A549 (cell line): ENCODE results near the gene MFAP4. TPM values are rescaled to one million over a fixed set of nuclear protein-coding genes. Genes with fewer than 3 reads are reported as not detected.

Experiments
- ATAC-seq, 2 experiments: fragments of 200-7000 bp in 1 of 2; fragments of >200 bp in 1 of 2; cut with Nextera tagmentation in 1 of 2; cut with Tn5 transposase in 1 of 2; 3 replicates each; pipeline versions ENCODE4 v1.8.0 to v1.9.1; 2018 to 2020; ENCODE audit warnings: mild to moderate bottlenecking in 1 of 2, moderate library complexity in 1 of 2
- CTCF ChIA-PET: fragments of 300-600 bp; sonication (Branson Sonifier 250); formaldehyde crosslinking; extraction: SDS; loops from one replicate; lab custom pipeline; 2021; ENCODE audit warnings: antibody characterized with exemption, inconsistent platforms; lab: Yijun Ruan, JAX
- POLR2A ChIA-PET: fragments of 350-600 bp; formaldehyde crosslinking; extraction: SDS; loops from one replicate; lab custom pipeline; 2021; ENCODE audit warnings: antibody characterized with exemption, inconsistent platforms; lab: Yijun Ruan, JAX
- DNase-seq, 2 experiments: peaks; one replicate each; pipeline versions ENCODE4 v3.0.0 to v3.0.0-alpha.2; 2011 to 2016; ENCODE audit warnings: low read depth in 1 of 2, low spot score in 1 of 2
- FAIRE-seq: peaks from 2 replicates; lab custom pipeline; 2011; peaks lifted over from hg19 to GRCh38; lab: Jason Lieb, UNC
- H3K27ac ChIP-seq, 2 experiments: fragments of >200 bp; sonication (Bioruptor Twin); formaldehyde crosslinking; 3 replicates each; pipeline ENCODE4 v1.5.1; 2016 to 2017
- H3K4me1 ChIP-seq: fragments of >200 bp; sonication (Bioruptor Twin); formaldehyde crosslinking; 3 replicates; pipeline ENCODE4 v1.6.1; 2016
- H3K4me2 ChIP-seq: fragments of >200 bp; sonication (Bioruptor Twin); formaldehyde crosslinking; 3 replicates; pipeline ENCODE4 v1.6.1; 2016
- H3K4me3 ChIP-seq: fragments of >200 bp; sonication (Bioruptor Twin); formaldehyde crosslinking; 3 replicates; pipeline ENCODE4 v1.5.1; 2016
- H3K9me3 ChIP-seq: fragments of >200 bp; sonication (Bioruptor Twin); formaldehyde crosslinking; 3 replicates; pipeline ENCODE4 v1.6.1; 2016
- ATOH8 ChIP-seq: fragments of 250-450 bp; sonication (Bioruptor Pico); IDR thresholded peaks from 2 replicates; pipeline ENCODE4 v1.5.0; 2020; ENCODE audit warnings: low read depth, mild to moderate bottlenecking, moderate library complexity
- BCL3 ChIP-seq: fragments of >200 bp; sonication (Bioruptor Twin); formaldehyde crosslinking; IDR thresholded peaks from 3 replicates; pipeline ENCODE4 v1.6.1; 2016
- CBX8 ChIP-seq: fragments of 200-600 bp; sonication (generic); IDR thresholded peaks from 2 replicates; pipeline ENCODE4 v1.6.1; 2016
- CEBPB ChIP-seq, 2 experiments: fragments of >200 bp in 1 of 2; sonication (Bioruptor Twin) in 1 of 2; formaldehyde crosslinking in 1 of 2; IDR thresholded peaks; 2 replicates each; pipeline ENCODE4 v1.6.1; 2012 to 2016
- CHD2 ChIP-seq: fragments of 150-350 bp; IDR thresholded peaks from 2 replicates; pipeline ENCODE4 v1.6.1; 2014; ENCODE audit warnings: low read length; ENCODE audit not compliant: partially characterized antibody
- CHD4 ChIP-seq: fragments of 200-600 bp; sonication (generic); IDR thresholded peaks from 2 replicates; pipeline ENCODE4 v1.6.1; 2016; ENCODE audit warnings: antibody characterized with exemption, mild to moderate bottlenecking, borderline replicate concordance
- E2F6 ChIP-seq: IDR thresholded peaks from 2 replicates; pipeline ENCODE4 v1.6.1; 2012; ENCODE audit warnings: low read depth, borderline replicate concordance
- ELK1 ChIP-seq: fragments of 150-350 bp; IDR thresholded peaks from 2 replicates; pipeline ENCODE4 v1.6.1; 2014; ENCODE audit warnings: low read depth, mild to moderate bottlenecking, low read length
- EP300 ChIP-seq, 2 experiments: fragments of >200 bp; sonication (Bioruptor Twin); formaldehyde crosslinking; IDR thresholded peaks; 2 replicates in 1 of 2; 3 replicates in 1 of 2; pipeline ENCODE4 v1.6.1; 2016 to 2017
- ESRRA ChIP-seq: fragments of 150-350 bp; IDR thresholded peaks from 2 replicates; pipeline ENCODE4 v1.6.1; 2014; ENCODE audit warnings: mild to moderate bottlenecking, low read length, borderline replicate concordance
- FOXS1 ChIP-seq: fragments of 250-450 bp; sonication (Bioruptor Pico); IDR thresholded peaks from 2 replicates; pipeline ENCODE4 v1.5.0; 2020; ENCODE audit warnings: mild to moderate bottlenecking, moderate library complexity
- GATA3 ChIP-seq: IDR thresholded peaks from 2 replicates; pipeline ENCODE4 v1.6.1; 2012; ENCODE audit warnings: borderline replicate concordance
- HDAC2 ChIP-seq: fragments of 200-600 bp; sonication (generic); IDR thresholded peaks from 2 replicates; pipeline ENCODE4 v1.6.1; 2016
- HOXB5 ChIP-seq: fragments of 250-450 bp; sonication (Bioruptor Pico); IDR thresholded peaks from 2 replicates; pipeline ENCODE4 v1.5.0; 2020; ENCODE audit warnings: mild to moderate bottlenecking, moderate library complexity
- KDM5A ChIP-seq: fragments of 200-600 bp; sonication (generic); IDR thresholded peaks from 2 replicates; pipeline ENCODE4 v1.6.1; 2016; ENCODE audit warnings: antibody characterized with exemption, mild to moderate bottlenecking
- MAFK ChIP-seq: fragments of 450-650 bp; IDR thresholded peaks from 2 replicates; pipeline ENCODE4 v1.6.1; 2014; ENCODE audit not compliant: partially characterized antibody
- MAX ChIP-seq: IDR thresholded peaks from 2 replicates; pipeline ENCODE4 v1.6.1; 2012
- NR3C1 ChIP-seq: fragments of >200 bp; sonication (Bioruptor Twin); formaldehyde crosslinking; IDR thresholded peaks from 3 replicates; pipeline ENCODE4 v1.6.1; 2017
- POLR2AphosphoS2 ChIP-seq: conservative IDR thresholded peaks from 2 replicates; pipeline ENCODE4 v1.6.1; 2012; ENCODE audit warnings: low read length, improper control_type of control experiment, inconsistent platforms
- RCOR1 ChIP-seq: fragments of 150-350 bp; IDR thresholded peaks from 2 replicates; pipeline ENCODE4 v1.6.1; 2014; ENCODE audit warnings: antibody characterized with exemption, low read length, low read depth
- RFX5 ChIP-seq: fragments of 450-650 bp; IDR thresholded peaks from 2 replicates; pipeline ENCODE4 v1.7.1; 2014; ENCODE audit warnings: antibody characterized with exemption, mild to moderate bottlenecking, moderate library complexity
- RNF2 ChIP-seq: fragments of 200-600 bp; sonication (generic); IDR thresholded peaks from 2 replicates; pipeline ENCODE4 v1.6.1; 2016; ENCODE audit warnings: low read depth, mild to moderate bottlenecking, antibody characterized with exemption, moderate library complexity, borderline replicate concordance
- TFCP2L1 ChIP-seq: fragments of 250-450 bp; sonication (Bioruptor Pico); IDR thresholded peaks from 2 replicates; pipeline ENCODE4 v1.5.0; 2021; ENCODE audit warnings: mild to moderate bottlenecking
- TP53 ChIP-seq: fragments of 250-450 bp; sonication (Bioruptor Pico); IDR thresholded peaks from 2 replicates; pipeline ENCODE4 v1.5.0; 2021; ENCODE audit warnings: mild to moderate bottlenecking, moderate library complexity
- USF2 ChIP-seq: fragments of 450-650 bp; IDR thresholded peaks from 2 replicates; pipeline ENCODE4 v1.6.1; 2014; ENCODE audit warnings: antibody characterized with exemption
- ZC3H11A ChIP-seq: fragments of 450-650 bp; IDR thresholded peaks from 2 replicates; pipeline ENCODE4 v1.6.1; 2014; ENCODE audit warnings: antibody characterized with exemption, mild to moderate bottlenecking
- ZNF302 ChIP-seq: fragments of 250-450 bp; sonication (Bioruptor Pico); IDR thresholded peaks from 2 replicates; pipeline ENCODE4 v1.9.0; 2021; ENCODE audit warnings: inconsistent platforms, mild to moderate bottlenecking, moderate library complexity
- WGBS: methylation state at CpG from one replicate; pipeline ENCODE4 v1.1.6; 2017; ENCODE audit errors: missing lambda C conversion rate; 5-methylcytosine and 5-hydroxymethylcytosine counted together
- polyA plus RNA-seq, 4 experiments: library from polyadenylated mRNA; depleted of rRNA in 3 of 4; stranded (reverse); fragments of >200 nt; fragmentation: RNase III in 1 of 4; extraction: RNeasy Plus Mini Kit Qiagen cat#74134 plus additional on column Dnase treatment in 1 of 4; gene quantifications; 2 replicates in 3 of 4; 3 replicates in 1 of 4; pipeline ENCODE4 v1.2.3, GENCODE V29; 2011 to 2017

Gene MFAP4
- polyA plus RNA-seq, 2 of the 4 experiments (the other 2 are of a cell fraction): 0.13 TPM; not detected in 1

GRCh38 chr17:19392303-19392702 lies 5.3 kb upstream of the MFAP4 start:
- ATAC-seq: no peak
- CTCF ChIA-PET: interaction anchor here (1.4 to 5.7 kb wide), 3 partner anchors 29 to 374 kb away, joined by 4 to 36 read pairs (median 18); partner anchors contain the start of gene B9D1
- no peaks in the 10 kb centered on the region for H3K9me3 ChIP-seq
- H3K27ac ChIP-seq: no peak overlapping the region
- DNase-seq: no peak
- no peak overlapping the region for H3K4me2 ChIP-seq
- FAIRE-seq: no peak
- no peak for TF ChIP-seq GATA3
- POLR2A ChIA-PET: no interaction called here
- H3K4me3 ChIP-seq: no peak overlapping the region
- H3K4me1 ChIP-seq: peaks cover 12% of the 10 kb centered on the region
- 80% methylated on average over 7 of the region's 7 CpGs for WGBS

- no peak for DNase-seq
- Histone ChIP-seq H3K4me2 (no peak overlapping the region), H3K27ac (no peak overlapping the region), H3K4me3 (no peak overlapping the region), H3K9me3 (no peaks in the 10 kb centered on the region), H3K4me1 (peaks cover 21% of the 10 kb centered on the region)
- no peak for ATAC-seq
- ChIA-PET CTCF (interaction anchor here (4.3 to 5.7 kb wide), 2 partner anchors 28 to 56 kb away, joined by 18 to 36 read pairs; partner anchors contain the start of gene B9D1), POLR2A (no interaction called here)
- WGBS: 79% methylated on average over 7 of the region's 7 CpGs
- no peak for TF ChIP-seq ELK1
- TF ChIP-seq RFX5: no peak
- no peak for TF ChIP-seq CHD2
- no peak for TF ChIP-seq ZC3H11A
- no peak for TF ChIP-seq CBX8
- no peak for TF ChIP-seq HOXB5 (CRISPR knock-in tag)
- no peak for TF ChIP-seq BCL3
- TF ChIP-seq E2F6: no peak
- no peak for TF ChIP-seq EP300 (IDR thresholded peaks at IDR 0.05)
- no peak for TF ChIP-seq TFCP2L1 (CRISPR knock-in tag)
- no peak for TF ChIP-seq ZNF302 (CRISPR knock-in tag)
- TF ChIP-seq TP53 (CRISPR knock-in tag): no peak
- TF ChIP-seq RCOR1: no peak
- no peak for FAIRE-seq
These were observed 4.4 kb upstream of the MFAP4 start for GRCh38 chr17:19391432-19391831.

GRCh38 chr17:19390951-19391350 lies 4.0 kb upstream of the MFAP4 start:
- Histone ChIP-seq H3K4me3 (no peak overlapping the region), H3K4me1 (peaks cover 26% of the 10 kb centered on the region)
- DNase-seq: no peak
- no peak for TF ChIP-seq MAFK
- no peak for TF ChIP-seq USF2
- TF ChIP-seq RNF2: no peak
- no peak for TF ChIP-seq MAX
- TF ChIP-seq NR3C1: no peak
- no peak for TF ChIP-seq ATOH8 (CRISPR knock-in tag)
- TF ChIP-seq CHD4: no peak
- no peak for TF ChIP-seq FOXS1 (CRISPR knock-in tag)
- no peak for TF ChIP-seq ESRRA
- TF ChIP-seq GATA3: no peak
- TF ChIP-seq KDM5A: no peak
- TF ChIP-seq HDAC2: no peak
- no peak for TF ChIP-seq EP300 (IDR thresholded peaks at IDR 0.05)
- no peak for TF ChIP-seq CEBPB (IDR thresholded peaks at IDR 0.05)
- TF ChIP-seq RFX5: no peak
- TF ChIP-seq POLR2AphosphoS2: no peak
- TF ChIP-seq, all 56 proteins: peak for 0
- no peak overlapping the region for H3K27ac ChIP-seq
- 93% methylated on average over 2 of the region's 2 CpGs for WGBS
- POLR2A ChIA-PET: no interaction called here
- H3K4me2 ChIP-seq: no peak overlapping the region
- CTCF ChIA-PET: interaction anchor here (1.2 to 5.7 kb wide), 3 partner anchors 28 to 375 kb away, joined by 5 to 36 read pairs (median 18); partner anchors contain the start of gene B9D1
- FAIRE-seq: no peak
- no peaks in the 10 kb centered on the region for H3K9me3 ChIP-seq
- no peak for ATAC-seq
